Neural cell (in vitro differentiated cells): Measurements from ENCODE around the gene TOR1AIP2.

Experiments used
- EP300 ChIP-seq: fragments of 450-650 bp; conservative IDR thresholded peaks from 2 replicates; pipeline ENCODE4 v1.6.1; 2014; ENCODE audit warnings: antibody characterized with exemption, mild to moderate bottlenecking, moderate library complexity; ENCODE audit not compliant: poor library complexity, severe bottlenecking
- EZH2 ChIP-seq: fragments of 200-600, 300-800 bp; shearing (Covaris generic), sonication (generic); IDR thresholded peaks from 2 replicates; pipeline ENCODE4 v1.6.1; 2014; ENCODE audit warnings: antibody characterized with exemption, low read length, borderline replicate concordance, mild to moderate bottlenecking; ENCODE audit not compliant: insufficient read depth, poor library complexity, severe bottlenecking
- MXI1 ChIP-seq: fragments of 450-650 bp; conservative IDR thresholded peaks from 2 replicates; pipeline ENCODE4 v1.6.1; 2014; ENCODE audit warnings: antibody characterized with exemption, mild to moderate bottlenecking; ENCODE audit not compliant: poor library complexity, severe bottlenecking
- POLR2AphosphoS5 ChIP-seq: IDR thresholded peaks from 2 replicates; pipeline ENCODE4 v1.6.1; 2012
- RAD21 ChIP-seq: fragments of 450-650 bp; conservative IDR thresholded peaks from 2 replicates; pipeline ENCODE4 v1.6.1; 2014; ENCODE audit warnings: antibody characterized with exemption, mild to moderate bottlenecking, moderate library complexity
- SMC3 ChIP-seq: fragments of 450-650 bp; conservative IDR thresholded peaks from 2 replicates; pipeline ENCODE4 v1.6.1; 2014; ENCODE audit warnings: antibody characterized with exemption, mild to moderate bottlenecking, moderate library complexity; ENCODE audit not compliant: poor library complexity
- TAF1 ChIP-seq: IDR thresholded peaks from 2 replicates; pipeline ENCODE4 v1.6.1; 2012; ENCODE audit warnings: low read depth
- TF ChIP-seq, protein P1 (sequence below): fragments of 450-650 bp; IDR thresholded peaks from 2 replicates; pipeline ENCODE4 v1.5.1; 2014; ENCODE audit warnings: antibody characterized with exemption, mild to moderate bottlenecking, moderate library complexity; ENCODE audit not compliant: poor library complexity, severe bottlenecking
- TF ChIP-seq, protein P2 (sequence below): IDR thresholded peaks from 2 replicates; pipeline ENCODE4 v1.6.1; 2012; ENCODE audit warnings: borderline replicate concordance

DNA sequence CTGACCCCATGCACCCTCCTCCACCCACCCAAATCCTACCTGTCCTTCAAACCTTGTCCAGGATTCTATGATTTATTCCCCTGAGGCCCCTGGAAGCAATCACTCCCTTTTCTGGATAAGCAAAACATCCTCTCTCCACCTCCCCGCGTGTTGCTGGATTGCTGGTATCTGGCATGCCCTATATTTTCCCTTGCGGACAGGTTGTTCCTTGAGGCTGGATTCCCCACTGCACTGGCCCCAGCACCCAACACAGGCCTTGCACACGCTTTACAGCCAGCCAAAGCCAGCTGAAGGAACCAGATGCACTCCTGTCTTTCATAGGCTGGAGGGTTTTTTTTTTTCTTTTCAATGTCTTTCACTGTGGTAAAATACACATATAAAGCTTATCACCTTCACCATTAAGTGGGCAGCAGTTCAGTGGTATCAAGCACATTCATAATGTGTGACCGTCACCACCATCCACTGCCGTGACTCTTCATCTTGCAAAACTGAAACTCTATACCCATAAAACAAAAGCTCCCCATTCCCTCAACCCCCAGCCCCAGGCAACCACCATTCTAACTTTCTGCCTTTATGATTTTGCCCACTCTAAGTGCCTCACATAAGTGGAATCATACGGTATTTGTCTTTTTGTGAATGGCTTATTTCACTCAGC lies 50.9 kb downstream of the TOR1AIP2 start:
- TF ChIP-seq, protein P1, sequence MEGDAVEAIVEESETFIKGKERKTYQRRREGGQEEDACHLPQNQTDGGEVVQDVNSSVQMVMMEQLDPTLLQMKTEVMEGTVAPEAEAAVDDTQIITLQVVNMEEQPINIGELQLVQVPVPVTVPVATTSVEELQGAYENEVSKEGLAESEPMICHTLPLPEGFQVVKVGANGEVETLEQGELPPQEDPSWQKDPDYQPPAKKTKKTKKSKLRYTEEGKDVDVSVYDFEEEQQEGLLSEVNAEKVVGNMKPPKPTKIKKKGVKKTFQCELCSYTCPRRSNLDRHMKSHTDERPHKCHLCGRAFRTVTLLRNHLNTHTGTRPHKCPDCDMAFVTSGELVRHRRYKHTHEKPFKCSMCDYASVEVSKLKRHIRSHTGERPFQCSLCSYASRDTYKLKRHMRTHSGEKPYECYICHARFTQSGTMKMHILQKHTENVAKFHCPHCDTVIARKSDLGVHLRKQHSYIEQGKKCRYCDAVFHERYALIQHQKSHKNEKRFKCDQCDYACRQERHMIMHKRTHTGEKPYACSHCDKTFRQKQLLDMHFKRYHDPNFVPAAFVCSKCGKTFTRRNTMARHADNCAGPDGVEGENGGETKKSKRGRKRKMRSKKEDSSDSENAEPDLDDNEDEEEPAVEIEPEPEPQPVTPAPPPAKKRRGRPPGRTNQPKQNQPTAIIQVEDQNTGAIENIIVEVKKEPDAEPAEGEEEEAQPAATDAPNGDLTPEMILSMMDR = no peak
- no peak for TF ChIP-seq MXI1
- no peak for TF ChIP-seq POLR2AphosphoS5
- no peak for TF ChIP-seq EZH2
- no peak for TF ChIP-seq EP300
- TF ChIP-seq SMC3 = no peak
- no peak for TF ChIP-seq TAF1
- TF ChIP-seq, protein P2, sequence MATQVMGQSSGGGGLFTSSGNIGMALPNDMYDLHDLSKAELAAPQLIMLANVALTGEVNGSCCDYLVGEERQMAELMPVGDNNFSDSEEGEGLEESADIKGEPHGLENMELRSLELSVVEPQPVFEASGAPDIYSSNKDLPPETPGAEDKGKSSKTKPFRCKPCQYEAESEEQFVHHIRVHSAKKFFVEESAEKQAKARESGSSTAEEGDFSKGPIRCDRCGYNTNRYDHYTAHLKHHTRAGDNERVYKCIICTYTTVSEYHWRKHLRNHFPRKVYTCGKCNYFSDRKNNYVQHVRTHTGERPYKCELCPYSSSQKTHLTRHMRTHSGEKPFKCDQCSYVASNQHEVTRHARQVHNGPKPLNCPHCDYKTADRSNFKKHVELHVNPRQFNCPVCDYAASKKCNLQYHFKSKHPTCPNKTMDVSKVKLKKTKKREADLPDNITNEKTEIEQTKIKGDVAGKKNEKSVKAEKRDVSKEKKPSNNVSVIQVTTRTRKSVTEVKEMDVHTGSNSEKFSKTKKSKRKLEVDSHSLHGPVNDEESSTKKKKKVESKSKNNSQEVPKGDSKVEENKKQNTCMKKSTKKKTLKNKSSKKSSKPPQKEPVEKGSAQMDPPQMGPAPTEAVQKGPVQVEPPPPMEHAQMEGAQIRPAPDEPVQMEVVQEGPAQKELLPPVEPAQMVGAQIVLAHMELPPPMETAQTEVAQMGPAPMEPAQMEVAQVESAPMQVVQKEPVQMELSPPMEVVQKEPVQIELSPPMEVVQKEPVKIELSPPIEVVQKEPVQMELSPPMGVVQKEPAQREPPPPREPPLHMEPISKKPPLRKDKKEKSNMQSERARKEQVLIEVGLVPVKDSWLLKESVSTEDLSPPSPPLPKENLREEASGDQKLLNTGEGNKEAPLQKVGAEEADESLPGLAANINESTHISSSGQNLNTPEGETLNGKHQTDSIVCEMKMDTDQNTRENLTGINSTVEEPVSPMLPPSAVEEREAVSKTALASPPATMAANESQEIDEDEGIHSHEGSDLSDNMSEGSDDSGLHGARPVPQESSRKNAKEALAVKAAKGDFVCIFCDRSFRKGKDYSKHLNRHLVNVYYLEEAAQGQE = no peak
- no peak for TF ChIP-seq RAD21
